ENCODE data around the gene ESYT3.

- no peak for TF ChIP-seq CTCF (IDR thresholded peaks at IDR 0.05)
- TF ChIP-seq POLR2A (IDR thresholded peaks at IDR 0.05): no peak
Measured at GRCh38 chr3:138432576-138433240, 1.7 kb upstream of the ESYT3 start.

Measured in uterus (tissue), 2 donors.